GM23338 (cell line): Measurements from ENCODE around the gene KARS1. TPM values are rescaled to one million over a fixed set of nuclear protein-coding genes. Genes with fewer than 3 reads are reported as not detected.
A peak's percentile ranks its signal among the peaks of the same experiment; 100 is the strongest.

Experiments
- ATAC-seq: fragments of 200-7000 bp; cut with Tn5 transposase; 3 replicates; pipeline ENCODE4 v1.9.1; 2020
- DNase-seq: peaks from one replicate; pipeline ENCODE4 v3.0.0-alpha.2; 2015; ENCODE audit warnings: low spot score
- H2AFZ ChIP-seq: fragments of 200-600 bp; sonication (generic); 2 replicates; pipeline ENCODE4 v1.8.0; 2016; ENCODE audit warnings: antibody characterized with exemption, mild to moderate bottlenecking, moderate library complexity
- H3F3A ChIP-seq: fragments of 200-600 bp; sonication (generic); replicated peaks from 2 replicates; pipeline ENCODE4 v1.8.0; 2017; ENCODE audit warnings: antibody characterized with exemption, mixed run types, low read depth
- H3K27ac ChIP-seq: fragments of 200-600 bp; sonication (generic); 2 replicates; pipeline ENCODE4 v1.6.1; 2016; ENCODE audit warnings: low read depth
- H3K27me3 ChIP-seq: fragments of 200-600 bp; sonication (generic); 2 replicates; pipeline ENCODE4 v1.8.0; 2016; ENCODE audit warnings: mild to moderate bottlenecking, mixed run types, moderate library complexity; ENCODE audit not compliant: insufficient read depth
- H3K36me3 ChIP-seq: fragments of 200-600 bp; sonication (generic); 2 replicates; pipeline ENCODE4 v1.8.0; 2016; ENCODE audit warnings: mild to moderate bottlenecking; ENCODE audit not compliant: insufficient read depth
- H3K4me1 ChIP-seq: fragments of 200-600 bp; sonication (generic); 2 replicates; pipeline ENCODE4 v1.8.0; 2016; ENCODE audit warnings: mild to moderate bottlenecking, moderate library complexity; ENCODE audit not compliant: insufficient read depth
- H3K4me2 ChIP-seq: fragments of 200-600 bp; sonication (generic); 2 replicates; pipeline ENCODE4 v1.7.1; 2017; ENCODE audit warnings: mixed run types
- H3K4me3 ChIP-seq: fragments of 200-600 bp; sonication (generic); 2 replicates; pipeline ENCODE4 v1.6.1; 2016; ENCODE audit warnings: mixed run types
- H3K79me2 ChIP-seq: fragments of 200-600 bp; sonication (generic); replicated peaks from 2 replicates; pipeline ENCODE4 v1.8.0; 2017; ENCODE audit warnings: mild to moderate bottlenecking; ENCODE audit not compliant: insufficient read depth
- H3K9me2 ChIP-seq: fragments of 200-600 bp; sonication (generic); 2 replicates; pipeline ENCODE4 v1.8.0; 2017; ENCODE audit not compliant: insufficient read depth
- H4K20me1 ChIP-seq: fragments of 200-600 bp; sonication (generic); replicated peaks from 2 replicates; pipeline ENCODE4 v1.8.0; 2017; ENCODE audit warnings: mild to moderate bottlenecking; ENCODE audit not compliant: insufficient read depth
- H3K27ac Mint-ChIP-seq: 2 replicates; pipeline ENCODE4 v1.8.0; 2020; ENCODE audit warnings: inconsistent platforms, mild to moderate bottlenecking, moderate library complexity, mixed read lengths
- H3K27me3 Mint-ChIP-seq: 3 replicates; pipeline ENCODE4 v1.8.0; 2022; ENCODE audit warnings: low read depth, mild to moderate bottlenecking, moderate library complexity, mixed read lengths, inconsistent platforms; ENCODE audit not compliant: insufficient read depth, poor library complexity
- H3K36me3 Mint-ChIP-seq: 3 replicates; pipeline ENCODE4 v1.8.0; 2021; ENCODE audit warnings: low read depth, mild to moderate bottlenecking, inconsistent platforms, moderate library complexity, mixed read lengths
- H3K4me1 Mint-ChIP-seq: 3 replicates; pipeline ENCODE4 v1.8.0; 2020; ENCODE audit warnings: mild to moderate bottlenecking, inconsistent platforms, mixed read lengths
- H3K4me3 Mint-ChIP-seq: 3 replicates; pipeline ENCODE4 v1.8.0; 2021; ENCODE audit warnings: moderate library complexity, mild to moderate bottlenecking, inconsistent platforms, mixed read lengths
- H3K9me3 Mint-ChIP-seq: 3 replicates; pipeline ENCODE4 v1.8.0; 2020; ENCODE audit warnings: moderate library complexity, mild to moderate bottlenecking, inconsistent platforms, mixed read lengths
- CREB1 ChIP-seq: fragments of 250-450 bp; sonication (Bioruptor Pico); IDR thresholded peaks from 2 replicates; pipeline ENCODE4 v1.5.0; 2020; ENCODE audit warnings: low read depth, mild to moderate bottlenecking, moderate library complexity
- EZH2 ChIP-seq: fragments of 200-600 bp; sonication (generic); IDR thresholded peaks from one replicate; pipeline ENCODE4 v1.8.0; 2017; ENCODE audit warnings: antibody characterized with exemption, mild to moderate bottlenecking, low read depth; ENCODE audit not compliant: unreplicated experiment
- EZH2phosphoT487 ChIP-seq: fragments of 200-600 bp; sonication (generic); IDR thresholded peaks from one replicate; pipeline ENCODE4 v1.8.1; 2018; ENCODE audit warnings: antibody characterized with exemption; ENCODE audit not compliant: unreplicated experiment
- JUNB ChIP-seq: IDR thresholded peaks from one replicate; pipeline ENCODE4 v1.6.1; 2016; ENCODE audit warnings: antibody characterized with exemption; ENCODE audit not compliant: unreplicated experiment
- NANOG ChIP-seq: IDR thresholded peaks from 2 replicates; pipeline ENCODE4 v1.6.1; 2016; ENCODE audit warnings: antibody characterized with exemption, borderline replicate concordance
- POLR2AphosphoS5 ChIP-seq: IDR thresholded peaks from 2 replicates; pipeline ENCODE4 v1.6.1; 2016; ENCODE audit warnings: antibody characterized with exemption, low read depth
- REST ChIP-seq: IDR thresholded peaks from one replicate; pipeline ENCODE4 v1.6.1; 2018; ENCODE audit warnings: antibody characterized with exemption; ENCODE audit not compliant: unreplicated experiment
- STAT1 ChIP-seq: IDR thresholded peaks from one replicate; pipeline ENCODE4 v1.6.1; 2016; ENCODE audit warnings: antibody characterized with exemption; ENCODE audit not compliant: unreplicated experiment
- ZNF114 ChIP-seq: fragments of 250-450 bp; sonication (Bioruptor Pico); IDR thresholded peaks from 2 replicates; pipeline ENCODE4 v1.5.0; 2020; ENCODE audit warnings: mild to moderate bottlenecking, moderate library complexity
- ZNF331 ChIP-seq: fragments of 250-450 bp; sonication (Bioruptor Pico); IDR thresholded peaks from 2 replicates; pipeline ENCODE4 v1.5.0; 2020; ENCODE audit warnings: low read depth, mild to moderate bottlenecking, moderate library complexity
- polyA plus RNA-seq: library from polyadenylated mRNA; unstranded; fragments of >200 nt; fragmentation: Nextera tagmentation; extraction: Ambion mirVana; gene quantifications from 2 replicates; pipeline ENCODE4 v1.2.1, GENCODE V29; 2016
- total RNA-seq: library from RNA; depleted of rRNA; stranded (reverse); fragments of >200 nt; shearing (Covaris generic); gene quantifications from 2 replicates; pipeline ENCODE4 v1.2.3, GENCODE V29; 2014
- TF ChIP-seq, protein P1 (sequence below): IDR thresholded peaks from 2 replicates; pipeline ENCODE4 v1.6.1; 2016; ENCODE audit warnings: antibody characterized with exemption
- TF ChIP-seq, protein P2 (sequence below), 2 experiments: fragments of 200-600 bp in 1 of 2; sonication (generic) in 1 of 2; conservative IDR thresholded peaks; 2 replicates each; pipeline versions ENCODE4 v1.5.1 to v1.6.1; 2016 to 2017; ENCODE audit warnings: antibody characterized with exemption in 2 of 2, low read depth in 2 of 2, mild to moderate bottlenecking in 2 of 2, moderate library complexity in 1 of 2

The KARS1 gene
- total and polyA plus RNA-seq, 2 experiments from 2014 or later: 220 to 229 TPM

- Histone ChIP-seq H3K9me2 (no peaks in the 10 kb centered on the region), H4K20me1 (peaks cover 27% of the 10 kb centered on the region), H3K36me3 (peaks cover 17% of the 10 kb centered on the region), H3K27me3 (no peaks in the 10 kb centered on the region), H3K79me2 (peaks cover 86% of the 10 kb centered on the region), H3K27ac (peak overlapping the region; percentile 95), H2AFZ (peak overlapping the region; percentile 84), H3K4me3 (peak overlapping the region; percentile 88), H3F3A (peaks cover 6% of the 10 kb centered on the region; the same call in 1 of the 2 replicates), H3K4me1 (peaks cover 20% of the 10 kb centered on the region), H3K4me2 (peak overlapping the region; percentile 94)
- peak overlapping the region; percentile 87 for H3K4me3 Mint-ChIP-seq
- H3K27me3 Mint-ChIP-seq: peaks cover 5% of the 10 kb centered on the region
- no peak for TF ChIP-seq ZNF114 (CRISPR knock-in tag)
- TF ChIP-seq, protein P1, sequence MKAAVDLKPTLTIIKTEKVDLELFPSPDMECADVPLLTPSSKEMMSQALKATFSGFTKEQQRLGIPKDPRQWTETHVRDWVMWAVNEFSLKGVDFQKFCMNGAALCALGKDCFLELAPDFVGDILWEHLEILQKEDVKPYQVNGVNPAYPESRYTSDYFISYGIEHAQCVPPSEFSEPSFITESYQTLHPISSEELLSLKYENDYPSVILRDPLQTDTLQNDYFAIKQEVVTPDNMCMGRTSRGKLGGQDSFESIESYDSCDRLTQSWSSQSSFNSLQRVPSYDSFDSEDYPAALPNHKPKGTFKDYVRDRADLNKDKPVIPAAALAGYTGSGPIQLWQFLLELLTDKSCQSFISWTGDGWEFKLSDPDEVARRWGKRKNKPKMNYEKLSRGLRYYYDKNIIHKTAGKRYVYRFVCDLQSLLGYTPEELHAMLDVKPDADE: peak; percentile 8; the same call in 1 of the 2 replicates
- TF ChIP-seq CREB1: no peak
- peak; percentile 48; the same call in 1 of the 2 replicates for TF ChIP-seq POLR2AphosphoS5
- no peaks in the 10 kb centered on the region for H3K9me3 Mint-ChIP-seq
- DNase-seq (peak; percentile 91), ATAC-seq (peak; percentile 49)
- H3K4me1 Mint-ChIP-seq: peaks cover 27% of the 10 kb centered on the region
- H3K36me3 Mint-ChIP-seq: peaks cover 21% of the 10 kb centered on the region
- peak overlapping the region; percentile 79 for H3K27ac Mint-ChIP-seq
These were observed 1.0 kb upstream of the KARS1 start for GRCh38 chr16:75648265-75649076.

DNA sequence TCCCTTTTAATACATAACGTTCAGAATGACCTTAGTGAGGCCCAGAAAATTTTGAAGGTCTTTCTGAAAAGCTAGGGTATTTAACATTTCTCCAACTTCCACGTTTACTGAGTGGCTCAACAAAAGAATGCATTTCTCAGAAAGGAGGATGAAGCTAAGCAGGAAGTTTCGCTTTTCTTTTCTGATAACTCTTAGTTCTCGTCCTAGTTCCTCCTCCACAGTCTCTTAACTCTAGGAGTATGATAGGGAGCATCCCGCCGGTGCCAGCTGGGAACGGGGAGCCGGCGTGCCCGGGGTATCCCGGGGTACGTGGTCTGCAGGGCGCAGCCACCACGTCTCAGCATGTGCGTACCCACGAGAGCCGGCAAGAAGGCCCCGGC lies 363 bp downstream of the KARS1 start:
- Mint-ChIP-seq H3K27ac (peak overlapping the region; percentile 97), H3K4me1 (peaks cover 24% of the 10 kb centered on the region), H3K4me3 (peak overlapping the region; percentile 87), H3K36me3 (peaks cover 33% of the 10 kb centered on the region), H3K27me3 (peaks cover 5% of the 10 kb centered on the region), H3K9me3 (no peaks in the 10 kb centered on the region)
- H3K27ac ChIP-seq: peak overlapping the region; percentile 71; the same call in 1 of the 2 replicates
- peak overlapping the region; percentile 91 for H3K4me2 ChIP-seq
- H3K4me3 ChIP-seq: peak overlapping the region; percentile 88
- H3K79me2 ChIP-seq: peaks cover 87% of the 10 kb centered on the region
- H3K9me2 ChIP-seq: no peaks in the 10 kb centered on the region
- peaks cover 29% of the 10 kb centered on the region for H3K36me3 ChIP-seq
- no peak for DNase-seq
- ATAC-seq: peak; percentile 29
- H2AFZ ChIP-seq: peak overlapping the region; percentile 82
- H4K20me1 ChIP-seq: peaks cover 37% of the 10 kb centered on the region
- H3F3A ChIP-seq: peaks cover 6% of the 10 kb centered on the region; the same call in 1 of the 2 replicates
- peaks cover 20% of the 10 kb centered on the region for H3K4me1 ChIP-seq
- H3K27me3 ChIP-seq: no peaks in the 10 kb centered on the region
- TF ChIP-seq EZH2phosphoT487 (no peak), EZH2 (no peak), STAT1 (no peak), NANOG (no peak), ZNF331 (CRISPR knock-in tag) (no peak), CREB1 (no peak), JUNB (no peak), REST (no peak), POLR2AphosphoS5 (no peak), ZNF114 (CRISPR knock-in tag) (no peak)
- TF ChIP-seq, protein P1: no peak
- TF ChIP-seq, protein P2, sequence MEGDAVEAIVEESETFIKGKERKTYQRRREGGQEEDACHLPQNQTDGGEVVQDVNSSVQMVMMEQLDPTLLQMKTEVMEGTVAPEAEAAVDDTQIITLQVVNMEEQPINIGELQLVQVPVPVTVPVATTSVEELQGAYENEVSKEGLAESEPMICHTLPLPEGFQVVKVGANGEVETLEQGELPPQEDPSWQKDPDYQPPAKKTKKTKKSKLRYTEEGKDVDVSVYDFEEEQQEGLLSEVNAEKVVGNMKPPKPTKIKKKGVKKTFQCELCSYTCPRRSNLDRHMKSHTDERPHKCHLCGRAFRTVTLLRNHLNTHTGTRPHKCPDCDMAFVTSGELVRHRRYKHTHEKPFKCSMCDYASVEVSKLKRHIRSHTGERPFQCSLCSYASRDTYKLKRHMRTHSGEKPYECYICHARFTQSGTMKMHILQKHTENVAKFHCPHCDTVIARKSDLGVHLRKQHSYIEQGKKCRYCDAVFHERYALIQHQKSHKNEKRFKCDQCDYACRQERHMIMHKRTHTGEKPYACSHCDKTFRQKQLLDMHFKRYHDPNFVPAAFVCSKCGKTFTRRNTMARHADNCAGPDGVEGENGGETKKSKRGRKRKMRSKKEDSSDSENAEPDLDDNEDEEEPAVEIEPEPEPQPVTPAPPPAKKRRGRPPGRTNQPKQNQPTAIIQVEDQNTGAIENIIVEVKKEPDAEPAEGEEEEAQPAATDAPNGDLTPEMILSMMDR (conservative IDR thresholded peaks at IDR 0.05; ENCODE audit: low read depth in 2 of 2): no peak
